ENCODE results near the gene SNED1.

SNED1 gene

GRCh38 chr2:241133436-241133820 is 135.0 kb downstream of the SNED1 start:
- no peak for DNase-seq

- DNase-seq, result no peak
Measured at GRCh38 chr2:241134711-241135110, 136.3 kb downstream of the SNED1 start.

GRCh38 chr2:241135737-241136136 is 137.3 kb downstream of the SNED1 start:
- no peak for DNase-seq

DNA sequence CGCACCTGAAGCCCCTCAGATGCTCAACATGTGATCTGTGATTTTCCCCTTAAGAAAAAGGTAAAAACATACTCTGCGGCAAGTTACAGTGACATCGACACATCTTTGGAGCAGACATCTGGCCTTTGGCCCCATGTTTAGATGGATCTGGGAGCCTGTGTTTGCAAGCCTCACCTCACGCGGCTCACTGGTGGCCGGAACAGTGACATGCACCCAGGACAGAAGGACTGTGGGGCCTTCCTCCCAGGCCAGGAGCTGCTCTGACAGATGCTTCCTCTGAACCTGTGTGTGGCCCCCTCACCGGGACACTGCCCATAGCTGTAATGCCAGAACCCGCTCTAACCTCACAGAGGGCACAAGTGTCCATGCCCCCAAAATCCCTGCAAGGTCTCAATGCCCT is 137.8 kb downstream of the SNED1 start:
- DNase-seq, result no peak

DNA sequence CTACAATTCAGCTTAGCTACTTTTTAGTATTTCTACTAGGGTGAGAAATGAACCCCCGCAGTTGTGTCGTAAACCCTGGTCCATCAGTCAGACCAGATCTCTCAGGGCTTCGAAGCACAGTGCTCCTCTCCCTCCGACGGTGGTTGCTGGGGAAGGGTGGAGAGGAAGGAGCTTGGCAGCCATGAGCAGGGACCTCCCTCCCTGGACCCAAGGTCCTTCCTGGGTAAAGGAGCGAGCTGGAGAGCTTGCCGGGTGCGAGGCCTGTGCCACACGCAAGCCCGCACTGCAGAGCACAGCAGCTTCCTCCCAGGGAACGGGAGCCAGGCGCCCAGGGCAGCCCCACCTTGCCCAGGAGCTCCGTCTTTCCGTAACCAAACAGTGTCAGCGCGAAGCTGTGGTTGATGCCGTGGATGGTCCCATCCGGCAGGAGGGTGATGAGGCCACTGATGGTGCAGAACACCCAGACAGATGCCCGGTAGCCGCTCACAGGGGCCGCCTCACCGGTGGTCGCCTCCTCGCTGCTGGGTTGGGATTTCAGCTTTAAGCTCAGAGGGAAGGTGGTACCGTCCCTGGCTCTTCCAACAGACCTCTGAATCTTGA is 138.3 kb downstream of the SNED1 start:
- DNase-seq, result no peak

DNA sequence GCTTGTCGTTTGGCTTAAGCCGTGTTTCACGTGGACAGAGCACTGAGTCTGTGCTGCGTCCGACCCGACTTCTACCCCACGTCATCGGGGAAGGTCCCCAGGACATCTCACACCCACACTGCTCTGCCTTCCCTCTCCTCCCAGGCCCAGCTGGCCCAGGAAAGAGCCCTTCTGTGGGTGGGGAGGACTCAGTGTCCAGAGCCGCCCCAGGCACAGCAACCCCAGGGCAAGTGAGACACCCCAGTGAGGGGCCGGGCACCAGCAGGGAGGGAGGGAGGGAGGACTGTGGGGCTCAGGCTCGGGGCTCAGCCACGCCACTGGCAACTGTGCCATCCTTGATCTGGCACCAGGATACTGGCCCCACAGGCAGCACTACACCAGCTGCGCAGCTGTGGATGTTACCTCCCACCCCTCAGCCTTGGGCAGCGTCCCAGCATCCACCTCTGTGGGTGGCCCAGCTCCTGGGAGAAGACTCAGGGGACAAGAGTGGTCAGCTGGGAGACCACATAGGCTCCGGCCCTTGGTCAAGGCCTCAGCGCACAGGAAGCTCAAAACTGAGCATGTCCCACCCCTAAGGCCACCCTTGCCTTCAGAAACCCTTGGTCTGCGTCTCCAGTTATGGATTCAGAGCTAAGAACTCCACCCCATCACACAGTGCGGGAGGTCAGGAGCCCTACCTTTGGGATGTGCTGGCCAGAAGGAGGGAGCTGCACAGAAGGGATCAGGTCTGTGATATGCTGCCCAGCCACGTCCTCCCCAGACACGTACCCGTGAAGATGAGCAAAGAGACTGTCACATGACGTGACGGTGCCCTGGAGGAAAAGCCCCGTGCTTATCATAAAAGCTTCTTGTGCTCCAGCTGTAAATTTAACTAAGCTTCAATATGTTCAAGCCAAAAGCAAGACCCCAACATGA is 139.1 kb downstream of the SNED1 start:
- no peak for DNase-seq

DNA sequence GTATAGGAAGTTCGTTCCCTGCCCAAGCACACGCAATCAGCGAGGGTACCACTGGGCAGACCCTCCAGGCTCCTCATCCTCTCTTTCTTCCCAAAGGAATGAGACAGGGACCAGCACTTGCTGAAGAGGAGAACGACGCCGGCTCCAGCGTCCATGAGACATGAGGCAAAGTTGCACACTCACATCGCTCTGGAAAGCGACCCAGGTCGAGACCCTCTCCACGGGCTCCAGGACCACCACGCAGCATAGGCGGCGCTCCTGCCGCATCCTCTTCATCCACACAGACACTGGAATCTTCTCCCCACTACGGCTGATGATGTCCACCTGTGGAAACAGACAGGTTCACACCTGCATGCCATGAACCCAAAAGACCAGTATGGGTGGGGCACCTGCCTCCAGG is 140.1 kb downstream of the SNED1 start:
- DNase-seq, result no peak

DNA sequence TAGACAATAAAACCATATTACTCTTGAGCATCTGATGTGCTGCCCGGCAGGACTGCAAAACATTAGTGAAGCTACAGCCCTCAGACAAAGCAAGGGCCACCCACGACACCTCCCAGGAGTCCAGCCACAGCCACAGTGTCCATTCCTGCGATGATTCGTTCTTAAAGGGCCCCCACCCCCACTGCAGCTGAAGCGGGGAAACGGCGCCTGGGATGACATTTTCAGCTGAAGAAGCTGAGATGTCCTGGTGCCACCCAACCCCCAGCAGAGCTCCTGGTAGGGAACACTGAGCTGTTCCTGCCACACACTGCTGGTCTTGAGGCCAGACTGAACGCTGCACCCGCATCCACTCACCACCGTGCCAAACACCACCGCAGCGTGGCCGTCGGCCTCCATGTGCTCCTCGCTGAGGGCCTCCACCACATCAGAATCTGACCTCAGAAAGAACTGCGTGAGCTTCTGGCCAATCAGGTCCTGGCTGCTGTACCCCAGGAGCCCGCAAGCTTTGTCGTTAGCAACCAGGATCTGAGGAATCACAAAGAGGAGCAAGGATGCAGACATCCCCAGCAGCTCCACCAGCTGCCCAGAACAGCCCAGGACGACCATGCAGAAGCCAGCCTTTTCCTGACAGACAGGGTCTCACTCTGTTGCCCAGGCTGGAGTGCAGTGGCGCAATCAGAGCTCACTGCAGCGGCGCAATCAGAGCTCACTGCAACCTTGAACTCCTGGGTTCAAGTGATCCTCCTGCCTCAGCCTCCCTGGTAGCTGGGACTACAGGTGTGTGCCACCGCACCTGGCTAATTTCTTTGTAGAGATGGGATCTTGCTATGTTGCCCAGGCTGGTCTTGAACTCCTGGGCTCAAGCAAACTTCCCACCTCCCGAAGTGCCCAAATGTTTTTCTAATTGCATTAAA is 141.4 kb downstream of the SNED1 start:
- DNase-seq, result no peak

GRCh38 chr2:241140445-241140840 is 142.0 kb downstream of the SNED1 start:
- no peak for DNase-seq

GRCh38 chr2:241141214-241141770 is 142.9 kb downstream of the SNED1 start:
- no peak for DNase-seq

DNA sequence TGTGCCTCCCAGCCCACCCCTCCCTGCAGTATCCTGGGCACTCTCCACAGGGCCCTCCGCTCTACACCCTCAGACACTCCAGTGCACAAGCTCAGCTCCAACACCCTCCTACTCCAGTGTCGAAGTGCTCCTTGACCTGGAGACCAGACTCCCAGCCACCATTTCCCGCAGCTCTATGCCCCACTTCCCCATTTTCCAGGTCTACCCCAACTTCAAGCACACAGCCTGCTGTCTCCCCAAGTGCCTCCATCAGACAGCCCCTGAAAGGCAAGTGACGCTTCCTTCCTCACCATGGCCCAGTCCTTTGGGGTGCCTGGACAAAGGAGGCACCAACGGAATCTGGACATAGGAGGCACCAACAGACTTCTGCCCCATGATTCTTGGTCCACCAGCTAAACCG is 143.6 kb downstream of the SNED1 start:
- DNase-seq, result no peak

GRCh38 chr2:241142593-241142992 is 144.2 kb downstream of the SNED1 start:
- no peak for DNase-seq
